Coronary artery (tissue), 2 donors: Measurements from ENCODE around the gene NDUFS8.

Experiments used
- DNase-seq: peaks from one replicate; pipeline ENCODE4 v3.0.0-alpha.2; 2017; ENCODE audit warnings: low spot score
- H3K27ac ChIP-seq, 2 donors: fragments of 200-600 bp; sonication (generic); one replicate each; pipeline ENCODE4 v1.5.1; 2016 to 2019
- H3K4me3 ChIP-seq: fragments of 200-600 bp; sonication (generic); 2 replicates; pipeline ENCODE4 v1.5.1; 2016; ENCODE audit warnings: mild to moderate bottlenecking, moderate library complexity
- TF ChIP-seq, protein P1 (sequence below): fragments of 200-600 bp; sonication (generic); IDR thresholded peaks from one replicate; pipeline ENCODE4 v1.5.1; 2019; ENCODE audit warnings: antibody characterized with exemption

NDUFS8 gene

DNA sequence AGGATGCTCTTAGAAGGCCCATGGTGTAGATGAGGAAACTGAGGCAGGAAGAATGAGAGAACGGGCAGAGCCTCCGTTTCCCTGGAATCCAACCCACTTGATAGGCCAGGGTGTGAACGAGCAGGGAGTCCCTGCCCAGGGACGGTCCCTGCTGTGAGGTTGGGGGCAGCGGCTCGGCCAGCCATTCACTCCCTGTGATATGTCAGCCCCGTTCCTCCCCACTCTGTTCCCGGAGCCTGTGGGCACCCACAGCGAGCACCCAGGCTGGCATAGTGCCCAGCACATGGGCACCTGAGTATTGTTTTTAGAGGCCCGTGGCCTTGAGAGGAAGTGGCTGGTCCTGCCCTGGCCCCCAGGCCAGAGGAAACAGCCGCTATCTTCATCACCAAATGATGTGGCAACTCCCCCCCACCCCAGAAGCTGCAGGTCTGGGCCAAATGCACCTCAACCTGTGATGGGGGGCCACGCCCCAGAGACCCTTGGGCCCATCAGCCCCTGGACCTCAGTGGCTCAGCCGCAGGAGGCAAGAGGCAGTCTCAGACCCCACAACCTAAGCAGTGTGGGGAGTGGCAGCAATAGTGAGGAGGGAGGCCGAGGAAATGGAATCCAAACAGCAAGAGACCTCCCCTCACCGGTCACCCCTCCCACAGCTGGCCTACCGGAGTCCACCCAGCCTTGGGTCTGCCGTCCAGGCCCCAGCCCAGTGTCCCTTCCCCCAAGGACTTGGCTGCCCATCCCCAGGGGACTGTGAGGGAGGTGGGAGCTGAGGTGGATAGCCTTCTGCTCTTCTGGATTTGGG lies 18.2 kb upstream of the NDUFS8 start:
- Histone ChIP-seq H3K27ac (peak overlapping the region; percentile 88 to 99), H3K4me3 (no peak overlapping the region)
- TF ChIP-seq, protein P1, sequence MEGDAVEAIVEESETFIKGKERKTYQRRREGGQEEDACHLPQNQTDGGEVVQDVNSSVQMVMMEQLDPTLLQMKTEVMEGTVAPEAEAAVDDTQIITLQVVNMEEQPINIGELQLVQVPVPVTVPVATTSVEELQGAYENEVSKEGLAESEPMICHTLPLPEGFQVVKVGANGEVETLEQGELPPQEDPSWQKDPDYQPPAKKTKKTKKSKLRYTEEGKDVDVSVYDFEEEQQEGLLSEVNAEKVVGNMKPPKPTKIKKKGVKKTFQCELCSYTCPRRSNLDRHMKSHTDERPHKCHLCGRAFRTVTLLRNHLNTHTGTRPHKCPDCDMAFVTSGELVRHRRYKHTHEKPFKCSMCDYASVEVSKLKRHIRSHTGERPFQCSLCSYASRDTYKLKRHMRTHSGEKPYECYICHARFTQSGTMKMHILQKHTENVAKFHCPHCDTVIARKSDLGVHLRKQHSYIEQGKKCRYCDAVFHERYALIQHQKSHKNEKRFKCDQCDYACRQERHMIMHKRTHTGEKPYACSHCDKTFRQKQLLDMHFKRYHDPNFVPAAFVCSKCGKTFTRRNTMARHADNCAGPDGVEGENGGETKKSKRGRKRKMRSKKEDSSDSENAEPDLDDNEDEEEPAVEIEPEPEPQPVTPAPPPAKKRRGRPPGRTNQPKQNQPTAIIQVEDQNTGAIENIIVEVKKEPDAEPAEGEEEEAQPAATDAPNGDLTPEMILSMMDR: no peak
- DNase-seq: no peak

DNA sequence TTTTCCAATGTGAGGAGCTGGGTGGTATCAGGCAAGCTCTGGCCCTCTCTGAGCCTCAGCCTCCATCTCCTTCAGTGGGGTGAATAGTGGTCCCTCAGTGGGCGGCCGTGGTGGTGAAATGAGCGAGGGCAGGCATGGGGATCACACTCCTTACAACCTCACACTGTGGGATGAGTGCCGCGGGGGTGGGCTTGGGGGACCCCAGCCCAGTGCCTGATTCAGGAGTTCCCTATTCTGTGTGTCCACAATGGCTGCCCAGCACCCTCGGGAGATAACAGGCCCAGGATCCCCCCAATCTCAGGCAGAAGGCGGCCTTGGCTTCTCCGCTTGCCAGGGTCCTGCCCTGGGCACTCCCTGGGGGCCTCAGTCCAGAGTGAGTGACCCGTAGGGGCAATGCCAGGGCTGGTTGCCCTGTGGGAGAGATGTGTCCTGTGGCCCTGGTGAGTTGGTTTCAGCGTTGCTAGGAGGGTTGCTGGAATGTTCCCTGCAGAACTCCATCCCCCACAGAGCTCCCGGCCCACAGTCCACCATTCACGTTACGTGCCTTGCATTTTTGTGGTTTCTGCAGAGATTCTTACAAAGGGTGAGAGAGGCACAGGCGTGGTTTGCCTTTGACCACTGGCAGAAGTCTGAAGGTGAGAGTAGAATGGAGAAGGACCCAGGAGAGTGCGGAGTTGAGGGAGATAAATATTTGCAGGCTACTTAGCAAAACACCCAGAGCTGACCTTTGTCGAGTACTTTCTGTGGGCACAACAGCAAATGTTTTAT lies 17.5 kb upstream of the NDUFS8 start:
- H3K4me3 ChIP-seq: peak overlapping the region; percentile 39
- peak; percentile 93 for DNase-seq
- peak overlapping the region; percentile 88 to 99 for H3K27ac ChIP-seq

DNA sequence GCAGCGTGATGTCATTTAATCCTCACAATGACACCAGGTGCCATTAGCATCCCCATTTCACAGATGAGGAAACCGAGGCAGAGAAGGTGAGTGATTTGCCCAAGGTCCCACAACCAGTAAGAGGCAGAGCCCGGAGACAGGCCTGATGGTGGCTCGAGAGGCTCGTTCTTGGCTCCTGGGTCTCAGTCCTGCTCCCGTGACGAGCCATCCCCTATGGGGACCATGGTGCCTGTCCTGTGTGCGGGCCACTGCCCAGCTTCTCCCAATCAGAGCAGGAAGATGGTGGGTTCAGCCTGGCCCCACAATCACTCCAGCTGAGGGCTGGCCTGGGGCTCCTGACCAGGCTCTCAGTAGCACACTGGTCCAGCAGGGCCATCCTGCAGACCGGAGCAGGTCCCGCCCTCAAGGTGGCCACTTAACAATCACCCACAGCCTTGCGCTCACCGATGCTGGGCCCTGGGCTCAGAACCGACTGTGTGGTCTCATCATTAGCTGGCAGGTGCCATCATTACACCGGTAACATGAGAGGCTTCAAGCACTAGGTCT lies 16.8 kb upstream of the NDUFS8 start:
- Histone ChIP-seq H3K4me3 (peak overlapping the region; percentile 39), H3K27ac (peak overlapping the region; percentile 88 to 99)
- TF ChIP-seq, protein P1: no peak
- no peak for DNase-seq

More for the DNA sequence above, 17.5 kb upstream of the NDUFS8 start:
- TF ChIP-seq, protein P1: no peak

DNA sequence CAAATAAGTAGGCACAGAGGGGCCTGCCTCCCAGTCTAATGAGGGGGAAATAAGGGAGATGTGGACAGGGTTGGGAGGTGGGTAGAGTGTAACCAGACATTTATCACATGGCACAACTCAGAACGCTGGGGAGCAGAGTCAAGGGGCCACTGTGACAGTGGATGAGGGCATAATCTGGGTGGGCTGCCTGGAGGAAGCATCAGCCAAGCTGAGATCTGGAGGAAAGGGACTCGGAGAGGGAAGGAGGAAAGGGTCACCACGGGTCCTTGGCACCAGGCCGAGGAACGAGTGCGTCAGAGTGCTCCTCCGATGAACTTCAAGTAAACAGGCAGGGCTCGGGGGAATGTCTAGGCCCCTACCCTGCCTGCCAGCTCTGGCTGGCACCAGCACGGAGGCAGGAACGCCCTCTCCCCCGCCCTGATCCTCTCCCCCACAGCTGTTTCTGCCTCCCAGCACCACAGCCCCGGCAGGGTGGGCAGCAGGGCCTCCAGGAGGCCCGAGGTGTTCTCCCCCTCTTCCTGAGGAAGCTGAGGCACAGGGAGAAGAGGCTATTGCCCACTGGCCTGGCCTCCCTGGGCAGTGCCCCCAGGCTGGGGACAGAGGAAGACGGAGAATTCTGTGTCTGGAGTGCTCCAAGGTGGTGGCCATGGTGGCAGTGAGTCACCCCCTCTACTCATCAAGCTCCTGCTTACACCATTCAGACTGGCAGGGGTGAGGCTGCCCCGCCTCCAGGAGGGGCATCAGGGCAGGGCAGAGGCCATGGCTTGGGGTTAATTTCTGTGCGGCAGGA lies 16.1 kb upstream of the NDUFS8 start:
- DNase-seq: peak; percentile 93

DNA sequence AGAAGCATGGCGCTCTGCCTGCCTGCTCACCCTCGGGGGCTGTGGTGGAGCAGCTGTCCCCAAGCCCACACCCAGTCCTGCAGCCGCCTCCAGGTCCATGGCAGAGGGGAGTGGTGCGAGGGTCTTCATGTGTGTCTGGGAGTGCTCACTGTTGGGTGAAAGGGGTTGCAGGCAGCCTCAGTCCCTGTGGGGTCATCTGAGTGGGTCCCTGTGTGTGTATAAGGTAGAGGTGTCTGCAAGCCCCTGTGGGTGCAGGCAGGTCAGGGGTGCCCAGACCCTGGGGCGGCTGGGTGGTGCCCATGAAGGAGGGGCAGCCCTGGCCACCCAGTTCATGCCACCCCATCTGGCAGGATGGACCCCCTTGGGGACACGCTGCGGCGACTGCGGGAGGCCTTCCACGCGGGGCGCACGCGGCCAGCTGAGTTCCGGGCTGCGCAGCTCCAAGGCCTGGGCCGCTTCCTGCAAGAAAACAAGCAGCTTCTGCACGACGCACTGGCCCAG lies 15.5 kb upstream of the NDUFS8 start:
- TF ChIP-seq, protein P1: no peak
- peak overlapping the region; percentile 39 for H3K4me3 ChIP-seq
- peak overlapping the region; percentile 88 to 99 for H3K27ac ChIP-seq
- DNase-seq: no peak

More for the DNA sequence above, 16.1 kb upstream of the NDUFS8 start:
- Histone ChIP-seq H3K4me3 (peak overlapping the region; percentile 39), H3K27ac (peak overlapping the region; percentile 88 to 99)
- TF ChIP-seq, protein P1: no peak

DNA sequence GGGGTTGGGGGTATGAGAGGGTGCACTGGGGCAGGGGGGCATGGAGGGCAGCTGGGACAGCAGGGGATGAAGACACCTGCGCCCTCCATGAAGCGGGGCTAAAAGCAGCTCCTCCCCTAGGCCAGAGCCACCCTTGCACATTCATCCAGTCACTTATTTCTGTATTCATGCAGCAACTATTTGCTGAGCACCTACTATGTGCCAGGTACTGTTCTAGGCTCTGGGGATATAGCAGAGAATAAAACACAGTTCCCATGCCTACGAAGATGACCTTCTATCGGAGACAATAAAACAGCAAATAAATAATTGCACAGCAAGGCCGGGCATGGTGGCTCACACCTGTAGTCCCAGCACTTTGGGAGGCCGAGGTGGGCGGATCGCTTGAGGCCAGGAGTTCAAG lies 15.0 kb upstream of the NDUFS8 start:
- DNase-seq: no peak
- TF ChIP-seq, protein P1: no peak
- H3K27ac ChIP-seq: peak overlapping the region in 1 of 2 donors; percentile 99
- H3K4me3 ChIP-seq: no peak overlapping the region
